Germinal center (tissue), 1 donor: ENCODE measurements around the gene MPZL3.
A peak's percentile ranks its signal among the peaks of the same experiment; 100 is the strongest.
"Not testable (repeated sequence)": the region's sequence is repeated elsewhere in the genome, so short reads cannot be mapped to it uniquely, and the experiment has no call there.

Experiments
- DNase-seq: peaks from one replicate; pipeline ENCODE4 v3.0.0; 2012; ENCODE audit warnings: mixed read lengths, low spot score

Gene MPZL3

GRCh38 chr11:118212131-118212725, 39.9 kb downstream of the MPZL3 start:
- no peak for DNase-seq

GRCh38 chr11:118211006-118211405, 41.2 kb downstream of the MPZL3 start:
- no peak for DNase-seq

DNA sequence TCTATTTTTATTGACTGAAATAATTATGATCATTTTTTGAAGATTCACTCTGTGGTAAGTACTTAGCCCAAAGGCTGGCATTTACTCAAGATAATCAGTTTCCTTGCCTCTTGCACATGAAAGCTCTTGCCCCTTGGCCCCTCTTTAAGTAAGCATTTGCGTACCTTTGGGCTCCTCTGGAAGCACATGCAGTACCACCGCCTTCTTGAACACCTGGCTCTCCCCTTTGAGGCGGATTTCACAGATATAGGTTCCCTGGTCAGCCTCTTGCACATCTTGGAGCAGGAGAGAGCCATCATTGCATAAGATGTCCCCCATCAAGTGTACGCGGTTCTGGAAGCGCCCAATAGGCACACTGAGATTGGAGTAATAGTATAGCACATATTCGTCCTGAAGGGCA, 41.8 kb downstream of the MPZL3 start:
- no peak for DNase-seq

DNA sequence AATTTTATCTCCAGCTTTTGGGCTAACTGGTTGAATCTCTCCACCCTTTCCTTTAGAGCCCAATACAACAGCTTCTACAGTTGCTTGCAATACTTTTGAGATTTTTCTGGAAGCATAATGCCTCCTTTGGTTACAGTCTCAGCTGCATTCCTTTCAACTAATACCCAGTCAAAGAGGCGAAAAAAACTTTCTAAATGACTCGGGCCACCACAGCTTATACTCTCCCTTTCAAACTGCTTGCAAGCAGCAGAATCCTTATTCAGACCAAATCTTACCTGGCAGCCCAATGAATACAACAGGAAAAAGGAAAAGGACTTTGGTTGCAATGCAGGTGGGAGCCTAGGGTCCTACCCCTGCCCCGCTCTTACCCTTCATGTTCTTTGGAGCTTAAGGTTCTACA, 43.1 kb downstream of the MPZL3 start:
- DNase-seq, result no peak

DNA sequence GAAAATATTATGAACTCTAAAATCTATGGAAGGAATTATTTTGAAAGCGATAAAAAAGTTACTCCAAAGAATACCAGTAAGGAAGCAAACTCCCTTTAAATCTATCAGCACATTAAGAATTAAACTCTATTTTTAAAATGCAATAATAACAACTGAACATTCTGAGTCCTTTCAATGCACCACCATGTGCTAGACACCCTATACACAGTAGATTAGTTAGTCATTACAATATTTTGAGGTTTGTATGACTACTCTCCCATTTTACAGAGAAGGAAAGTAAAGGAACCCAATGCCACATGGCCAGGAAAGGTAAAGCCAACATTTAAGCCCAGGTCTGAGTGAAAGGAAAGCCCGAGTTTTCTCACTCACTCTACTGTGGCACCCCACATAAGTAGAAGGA, 45.1 kb downstream of the MPZL3 start:
- DNase-seq, result no peak

- no peak for DNase-seq
Observed at GRCh38 chr11:118206391-118207031, 45.7 kb downstream of the MPZL3 start.

DNA sequence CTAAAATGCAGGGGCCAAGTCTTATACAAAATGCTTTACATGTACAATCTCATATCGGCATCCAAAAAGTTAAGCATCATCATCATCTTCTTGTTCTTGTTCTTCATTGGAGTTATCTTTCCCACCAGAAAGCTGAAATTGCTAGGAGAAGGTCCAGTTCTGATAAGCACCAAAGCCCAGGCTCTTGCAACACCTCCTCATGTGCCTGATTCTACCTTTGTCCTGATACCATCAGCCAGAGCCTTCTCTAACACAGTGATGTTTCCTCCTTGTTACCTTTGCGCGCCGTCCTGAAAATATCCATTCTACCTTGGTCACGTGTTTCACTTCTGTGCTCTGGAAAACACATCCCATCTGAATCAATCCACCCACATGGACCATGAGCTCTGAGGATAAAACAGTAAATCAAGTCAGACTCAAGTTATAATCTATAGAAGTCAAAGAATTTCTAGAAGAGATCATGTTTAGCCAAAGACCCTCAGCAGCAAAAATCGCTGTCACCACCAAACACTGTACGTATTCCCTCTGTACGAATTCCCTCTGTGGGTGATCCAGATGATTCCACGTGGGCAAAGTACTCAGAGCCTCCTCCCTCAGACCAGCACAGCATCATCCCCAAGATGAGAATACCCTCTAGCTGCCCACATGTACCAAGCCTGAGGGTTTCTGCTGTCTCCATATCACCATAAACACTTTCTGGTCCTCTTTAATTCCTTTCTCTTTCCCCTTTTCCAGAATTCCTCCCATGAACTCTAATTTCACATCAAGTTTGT, 46.4 kb downstream of the MPZL3 start:
- DNase-seq, result no peak

- no peak for DNase-seq
Observed at GRCh38 chr11:118202599-118203422, 49.4 kb downstream of the MPZL3 start.

DNA sequence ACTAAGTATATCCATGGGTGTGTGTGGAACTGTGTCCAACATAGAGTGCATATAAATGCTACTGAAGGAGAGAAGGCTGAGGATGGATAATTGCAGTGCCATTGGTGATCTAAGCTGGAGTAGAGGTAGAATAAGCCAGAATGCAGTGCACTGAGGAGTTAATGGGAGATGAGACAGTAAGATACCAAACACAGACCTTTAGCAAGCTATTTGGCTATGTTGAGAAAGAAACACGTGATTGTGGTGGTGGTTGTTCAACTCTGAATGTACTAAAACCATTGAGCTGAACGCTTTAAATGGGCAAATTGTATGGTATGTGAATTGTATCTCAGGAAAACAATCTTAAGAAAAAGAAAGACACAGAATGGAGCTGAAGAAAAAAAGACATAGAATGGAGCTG, 50.2 kb downstream of the MPZL3 start:
- no peak for DNase-seq

DNA sequence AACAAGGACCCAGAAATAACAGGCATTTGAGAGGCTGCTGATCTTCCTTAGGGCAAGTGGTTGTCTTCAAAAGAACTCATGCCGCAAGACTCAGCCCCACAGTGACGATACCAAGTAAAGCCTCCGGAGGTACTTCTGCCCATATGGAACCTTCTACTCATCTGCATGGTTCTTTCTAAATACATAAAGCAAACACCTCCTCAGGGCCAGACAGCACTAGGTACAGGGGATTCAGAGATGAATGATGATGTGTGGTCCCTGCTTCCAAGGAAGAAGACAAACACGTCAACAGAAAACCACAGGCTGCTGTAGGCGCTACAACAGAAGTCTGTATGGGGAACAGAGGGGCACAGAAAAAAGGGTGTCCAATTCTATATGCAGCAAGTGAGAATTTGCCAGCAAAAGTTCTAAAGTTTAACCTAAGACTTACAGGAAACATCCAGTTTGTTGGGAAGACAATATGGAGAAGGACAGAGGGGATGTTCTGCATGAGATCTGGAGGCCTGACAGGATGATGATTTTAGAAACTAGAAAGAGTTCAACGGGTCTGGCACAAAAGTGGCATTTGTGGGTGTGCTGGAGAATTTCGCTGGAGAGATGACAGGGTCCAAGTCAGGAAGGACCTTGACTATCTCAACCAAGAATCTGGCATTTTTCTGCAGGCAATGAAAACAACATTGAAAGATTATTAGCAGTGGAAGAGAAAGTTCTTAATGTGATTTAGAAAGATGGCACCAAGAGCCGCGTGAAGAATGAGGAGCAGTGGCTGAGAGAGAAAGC, 51.1 kb downstream of the MPZL3 start:
- DNase-seq, result no peak

- no peak for DNase-seq
Observed at GRCh38 chr11:118200497-118200896, 51.7 kb downstream of the MPZL3 start.

DNA sequence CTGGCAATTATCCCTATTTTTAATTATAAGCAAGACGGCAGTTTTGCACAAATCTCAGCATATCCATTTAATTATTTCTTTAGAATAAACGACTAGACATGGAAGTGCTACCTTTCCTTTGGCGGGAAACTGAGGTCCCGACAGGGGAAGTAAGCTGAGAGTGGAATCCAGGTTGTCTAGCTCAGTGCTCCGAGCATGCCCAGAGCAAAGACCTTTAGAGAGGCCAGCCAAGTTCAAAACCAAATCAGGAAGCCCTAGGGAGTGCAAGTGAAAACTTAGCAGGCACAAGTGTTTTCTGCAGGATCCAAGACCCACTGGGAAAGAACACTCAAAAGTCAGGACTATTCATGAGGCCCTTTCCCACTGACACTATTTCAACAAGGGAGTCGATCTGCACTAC, 53.0 kb downstream of the MPZL3 start:
- no peak for DNase-seq

GRCh38 chr11:118198370-118198769, 53.8 kb downstream of the MPZL3 start:
- DNase-seq, result peak; percentile 84

DNA sequence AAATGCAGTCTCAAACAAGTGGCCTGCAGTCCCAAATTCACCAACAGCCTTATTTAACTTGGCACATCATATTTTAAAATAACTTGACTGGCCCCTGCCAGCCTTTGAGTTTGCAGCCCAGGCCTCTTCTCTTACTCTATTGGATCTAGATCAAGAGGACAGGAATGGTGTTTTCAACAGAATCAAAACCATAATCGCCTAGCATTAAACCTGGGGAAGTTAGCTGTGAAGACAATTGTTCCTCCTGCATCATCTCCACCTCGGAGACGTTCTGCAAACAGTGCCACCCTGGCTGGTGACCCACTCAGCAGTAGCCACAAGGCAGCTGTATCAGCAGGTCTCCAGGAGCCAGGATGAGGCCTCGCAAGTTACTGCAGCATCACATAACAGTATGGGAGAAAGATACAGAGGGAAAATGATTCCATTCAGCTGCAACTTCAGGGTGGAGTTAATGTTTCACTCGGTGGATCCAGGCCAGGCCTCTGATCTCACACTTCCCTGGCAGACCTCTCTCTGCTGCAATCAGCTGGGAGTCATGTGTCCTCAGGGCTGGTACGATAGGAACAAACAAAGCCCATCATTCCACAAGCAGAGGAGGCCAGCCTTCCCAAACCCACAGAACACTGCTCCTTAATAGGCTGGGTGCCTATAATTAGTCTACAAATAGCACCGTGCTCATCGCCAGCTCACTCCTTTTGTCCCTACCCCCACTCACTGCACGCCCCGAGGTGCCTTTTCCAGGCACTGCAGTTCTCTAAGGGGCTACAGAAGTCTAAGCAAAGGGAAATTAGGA, 57.1 kb downstream of the MPZL3 start:
- no peak for DNase-seq

- no peak for DNase-seq
Observed at GRCh38 chr11:118193910-118194566, 58.1 kb downstream of the MPZL3 start.

DNA sequence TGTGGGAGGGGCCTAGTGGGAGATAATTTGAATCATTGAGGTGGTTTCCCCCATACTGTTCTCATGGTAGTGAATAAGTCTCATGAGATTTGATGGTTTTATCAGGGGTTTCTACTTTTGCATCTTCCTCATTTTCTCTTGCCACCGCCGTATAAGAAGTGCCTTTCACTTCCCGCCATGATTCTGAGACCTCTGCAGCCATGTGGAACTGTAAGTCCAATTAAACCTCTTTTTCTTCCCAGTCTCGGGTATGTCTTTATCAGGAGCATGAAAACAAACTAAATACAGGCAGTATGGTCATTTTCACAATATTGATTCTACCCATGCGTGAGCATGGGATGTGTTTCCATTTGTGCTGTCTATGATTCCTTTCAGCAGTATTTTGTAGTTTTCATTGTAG, 59.3 kb downstream of the MPZL3 start:
- DNase-seq, result not testable (repeated sequence)

GRCh38 chr11:118190942-118191506, 61.1 kb downstream of the MPZL3 start:
- DNase-seq, result not testable (repeated sequence)

DNA sequence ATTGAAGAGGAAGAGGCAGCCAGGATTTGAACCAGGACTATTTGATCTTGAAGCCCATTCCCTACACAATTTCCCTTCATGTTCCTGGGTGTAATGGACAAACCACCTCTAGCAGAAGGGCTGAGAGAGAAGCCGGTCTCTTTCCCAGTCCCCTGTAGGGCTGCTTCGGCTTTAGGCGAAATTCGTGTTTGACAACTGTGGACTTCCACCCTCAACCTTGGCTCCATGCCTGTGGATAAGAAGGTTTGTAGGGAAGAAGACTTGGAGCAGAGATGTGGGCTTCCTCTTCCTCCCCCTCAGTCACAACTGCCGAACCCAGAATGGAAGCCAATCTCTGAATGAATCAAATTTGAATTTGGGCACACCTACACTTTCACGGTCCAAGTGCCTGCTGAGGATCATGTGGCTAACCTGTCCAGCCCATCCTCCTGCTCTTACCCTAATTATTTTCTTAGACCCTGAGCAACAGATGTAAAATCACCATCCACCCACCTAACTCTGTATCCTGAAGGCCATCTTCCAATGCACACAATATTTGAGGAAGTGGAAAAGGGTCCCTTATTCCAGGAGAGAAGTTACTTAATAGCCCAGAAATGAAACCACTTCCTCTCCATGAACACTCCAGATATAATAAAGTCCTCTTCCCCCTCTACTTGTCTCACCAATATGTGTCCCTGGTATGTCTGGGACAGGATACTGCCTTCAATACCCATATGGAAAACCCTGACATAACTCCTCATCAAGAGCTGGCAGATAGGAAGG, 65.6 kb downstream of the MPZL3 start:
- DNase-seq, result no peak
